Mucosa of descending colon (tissue), 3 donors: ENCODE data around the gene HSD17B2. TPM values are rescaled to one million over a fixed set of nuclear protein-coding genes. Genes with fewer than 3 reads are reported as not detected.

Experiments
- ATAC-seq: fragments of 200-7000 bp; cut with Tn5 transposase; one replicate; pipeline ENCODE4 v1.9.1; 2020; ENCODE audit warnings: mild to moderate bottlenecking, moderate library complexity
- DNase-seq, 3 donors: peaks; one replicate each; pipeline ENCODE4 v3.0.0-alpha.2; 2020
- H3K36me3 ChIP-seq: fragments of 200-600 bp; one replicate; pipeline ENCODE4 v1.8.0; 2021; ENCODE audit warnings: low read depth, mild to moderate bottlenecking
- H3K4me1 ChIP-seq: fragments of 200-600 bp; one replicate; pipeline ENCODE4 v1.8.0; 2021; ENCODE audit warnings: low read depth, mild to moderate bottlenecking
- H3K4me3 ChIP-seq: fragments of 200-600 bp; one replicate; pipeline ENCODE4 v1.8.0; 2021; ENCODE audit warnings: mild to moderate bottlenecking
- H3K9me3 ChIP-seq: fragments of 200-600 bp; one replicate; pipeline ENCODE4 v1.8.0; 2021; ENCODE audit warnings: mild to moderate bottlenecking
- intact Hi-C, 2 donors: fragments of 100-400 bp; cut with DNase I in 1 of 2; cut with micrococcal nuclease in 1 of 2; formaldehyde crosslinking; loops; one replicate each; pipeline versions ENCODE4 v1.11.0 to v1.11.1; 2022; cut with DNase I, micrococcal nuclease
- total RNA-seq, 3 donors: library from RNA; stranded (reverse); fragmentation: NEBNext Ultra II Directional in 2 of 3; extraction: Animal tissue kit (Norgen Biotek cat#: 25700) in 2 of 3; gene quantifications; one replicate each; pipeline versions ENCODE4 v1.2.1 to v1.2.4, GENCODE V29; 2021 to 2023
- TF ChIP-seq, protein P1 (sequence below): fragments of 200-600 bp; IDR thresholded peaks from one replicate; pipeline ENCODE4 v1.8.0; 2022; ENCODE audit warnings: antibody characterized with exemption, mild to moderate bottlenecking
- donor health status: DM: no; HTN: no; CAD: no; lungs with moderate emphysema.
- donor health status: DM: no; HTN: no; CAD: no.
- donor health status: DM: no; HTN: yes; CAD: no.

Gene HSD17B2
- total RNA-seq, 3 donors from 2014 or later: 38.6 to 211 (median 45.5) TPM

DNA sequence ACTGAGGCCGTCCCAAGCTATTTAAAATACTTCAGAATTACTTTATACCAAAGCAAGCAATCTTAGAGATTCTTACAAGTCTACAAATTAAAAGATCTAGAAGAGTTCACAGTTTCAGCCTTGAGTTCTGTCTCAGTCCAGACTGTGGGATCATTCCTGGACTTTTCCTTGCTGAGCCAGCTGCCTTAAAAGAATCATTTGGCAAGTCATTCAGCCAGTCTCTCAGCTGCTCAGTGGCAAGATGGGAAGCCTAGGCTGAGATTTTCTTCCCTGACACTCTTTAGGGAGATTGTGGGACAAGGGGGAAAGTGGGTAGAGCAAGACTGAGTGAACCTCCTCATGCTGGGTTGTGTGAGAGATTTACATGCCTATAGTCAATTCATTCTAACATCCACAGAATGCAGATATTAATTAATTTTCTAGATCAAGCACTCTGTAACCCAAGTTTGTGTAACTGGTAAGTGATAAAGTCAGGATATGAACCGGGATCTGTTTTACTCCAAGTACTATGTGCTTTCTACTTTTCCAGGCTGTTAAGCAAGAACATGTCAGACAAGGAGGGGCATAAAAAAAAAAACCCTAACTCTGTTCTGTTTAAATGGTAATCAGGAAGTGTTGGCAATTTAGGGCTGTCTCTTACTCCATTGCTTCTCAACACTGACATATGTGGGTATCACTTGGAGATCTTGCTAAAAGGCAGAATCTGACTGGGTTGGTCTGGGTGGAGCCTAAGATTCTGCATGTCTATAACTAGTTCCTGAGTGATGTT lies 50.1 kb downstream of the HSD17B2 start:
- H3K4me3 ChIP-seq: no peak overlapping the region
- ATAC-seq: peak; percentile 51
- TF ChIP-seq, protein P1, sequence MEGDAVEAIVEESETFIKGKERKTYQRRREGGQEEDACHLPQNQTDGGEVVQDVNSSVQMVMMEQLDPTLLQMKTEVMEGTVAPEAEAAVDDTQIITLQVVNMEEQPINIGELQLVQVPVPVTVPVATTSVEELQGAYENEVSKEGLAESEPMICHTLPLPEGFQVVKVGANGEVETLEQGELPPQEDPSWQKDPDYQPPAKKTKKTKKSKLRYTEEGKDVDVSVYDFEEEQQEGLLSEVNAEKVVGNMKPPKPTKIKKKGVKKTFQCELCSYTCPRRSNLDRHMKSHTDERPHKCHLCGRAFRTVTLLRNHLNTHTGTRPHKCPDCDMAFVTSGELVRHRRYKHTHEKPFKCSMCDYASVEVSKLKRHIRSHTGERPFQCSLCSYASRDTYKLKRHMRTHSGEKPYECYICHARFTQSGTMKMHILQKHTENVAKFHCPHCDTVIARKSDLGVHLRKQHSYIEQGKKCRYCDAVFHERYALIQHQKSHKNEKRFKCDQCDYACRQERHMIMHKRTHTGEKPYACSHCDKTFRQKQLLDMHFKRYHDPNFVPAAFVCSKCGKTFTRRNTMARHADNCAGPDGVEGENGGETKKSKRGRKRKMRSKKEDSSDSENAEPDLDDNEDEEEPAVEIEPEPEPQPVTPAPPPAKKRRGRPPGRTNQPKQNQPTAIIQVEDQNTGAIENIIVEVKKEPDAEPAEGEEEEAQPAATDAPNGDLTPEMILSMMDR: no peak
- H3K36me3 ChIP-seq: no peaks in the 10 kb centered on the region
- H3K4me1 ChIP-seq: peaks cover 21% of the 10 kb centered on the region
- intact Hi-C loops: no loop called here
- no peak for DNase-seq
- no peaks in the 10 kb centered on the region for H3K9me3 ChIP-seq

DNA sequence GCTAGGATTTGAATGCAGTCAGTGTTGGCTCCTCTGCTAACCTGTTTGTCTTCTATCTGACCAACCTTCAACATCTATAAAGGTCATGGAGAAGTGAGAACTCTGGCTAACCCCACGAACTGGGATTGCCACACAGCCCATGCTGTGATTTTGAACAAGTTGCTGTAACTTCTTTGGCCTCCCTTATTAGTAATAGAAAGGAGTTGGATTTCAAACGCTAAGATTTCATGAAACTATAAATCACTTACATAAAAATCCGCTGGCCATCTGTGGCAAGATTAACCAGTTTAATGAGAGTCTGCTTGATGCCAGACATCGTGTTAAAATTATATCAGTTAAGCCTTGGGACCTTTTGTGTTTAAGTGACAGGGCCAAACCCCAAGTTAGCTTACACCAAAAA lies 53.4 kb downstream of the HSD17B2 start:
- no peak for DNase-seq
- intact Hi-C loops: no loop called here
- TF ChIP-seq, protein P1: no peak
- Histone ChIP-seq H3K4me1 (peaks cover 13% of the 10 kb centered on the region), H3K36me3 (no peaks in the 10 kb centered on the region), H3K4me3 (no peak overlapping the region), H3K9me3 (no peaks in the 10 kb centered on the region)
- ATAC-seq: no peak

DNA sequence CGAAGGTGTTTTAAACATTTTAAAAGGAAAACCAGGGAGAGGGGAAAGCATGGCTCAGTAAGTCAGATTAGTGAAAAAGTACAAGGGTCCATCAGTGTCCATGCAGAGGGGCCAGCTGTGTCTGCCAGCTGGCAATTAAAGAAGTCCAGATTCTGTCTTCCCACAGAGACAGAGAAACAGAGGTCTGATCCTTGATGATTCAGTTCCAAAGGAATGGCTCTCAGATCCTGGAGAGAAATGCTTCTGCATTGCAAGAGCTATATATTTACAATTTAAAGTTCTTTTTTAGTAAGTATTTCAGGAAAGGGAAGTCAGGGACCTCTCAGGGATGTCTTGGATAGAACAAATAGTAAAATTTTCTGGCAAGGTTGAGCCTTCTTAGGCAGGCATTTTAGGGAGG lies 56.2 kb downstream of the HSD17B2 start:
- Histone ChIP-seq H3K36me3 (no peaks in the 10 kb centered on the region), H3K9me3 (no peaks in the 10 kb centered on the region), H3K4me3 (no peak overlapping the region), H3K4me1 (no peaks in the 10 kb centered on the region)
- DNase-seq (no peak), ATAC-seq (no peak)
- TF ChIP-seq, protein P1: no peak
- intact Hi-C loops: no loop called here

DNA sequence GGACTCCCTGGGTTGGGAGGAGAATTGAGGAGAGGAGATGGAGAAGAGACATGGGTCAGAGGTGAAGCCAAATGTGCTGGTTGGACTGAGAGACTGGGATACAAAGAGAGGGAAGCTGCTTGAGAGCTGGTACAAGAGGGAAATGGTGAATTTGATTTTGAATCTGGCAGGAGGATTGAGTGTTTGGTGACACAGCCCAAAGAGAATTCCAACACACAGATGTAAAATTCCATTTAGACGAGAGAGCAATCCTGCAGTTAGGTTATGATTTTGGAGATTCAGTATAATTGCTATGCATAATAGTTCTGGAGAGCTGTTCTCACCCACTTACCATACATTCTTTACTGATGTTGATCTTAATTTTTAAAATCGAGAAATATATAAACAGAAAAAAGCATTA lies 57.7 kb downstream of the HSD17B2 start:
- Histone ChIP-seq H3K4me1 (no peaks in the 10 kb centered on the region), H3K9me3 (no peaks in the 10 kb centered on the region), H3K4me3 (no peak overlapping the region), H3K36me3 (no peaks in the 10 kb centered on the region)
- TF ChIP-seq, protein P1: no peak
- DNase-seq (no peak), ATAC-seq (no peak)
- intact Hi-C loops: no loop called here

DNA sequence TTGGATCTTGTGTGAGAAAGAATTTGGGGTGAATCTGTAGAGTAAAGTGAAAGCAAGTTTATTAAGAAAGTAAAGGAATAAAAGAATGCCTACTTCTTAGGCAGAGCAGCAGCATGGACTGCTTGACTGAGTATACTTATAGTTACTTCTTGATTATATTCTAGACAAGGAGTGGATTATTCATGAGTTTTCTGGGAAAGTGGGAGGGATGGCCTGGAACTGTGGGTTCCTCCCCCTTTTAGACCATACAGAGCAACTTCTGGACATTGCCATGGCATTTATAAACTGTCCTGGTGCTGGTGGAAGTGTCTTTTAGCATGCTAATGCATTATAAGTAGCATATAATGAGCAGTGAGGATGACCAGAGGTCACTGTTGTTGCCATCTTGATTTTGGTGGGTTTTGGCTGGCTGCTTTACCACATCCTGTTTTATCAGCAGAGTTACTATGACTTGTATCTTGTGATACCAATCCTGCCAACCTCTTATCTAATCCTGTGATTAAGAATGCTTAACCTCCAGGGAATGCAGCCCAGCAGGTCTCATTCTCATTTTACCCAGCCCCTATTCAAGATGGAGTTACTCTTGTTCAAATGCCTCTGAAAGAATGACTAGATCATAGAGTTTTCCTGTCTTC lies 58.7 kb downstream of the HSD17B2 start:
- Histone ChIP-seq H3K4me3 (no peak overlapping the region), H3K36me3 (no peaks in the 10 kb centered on the region), H3K9me3 (no peaks in the 10 kb centered on the region), H3K4me1 (no peaks in the 10 kb centered on the region)
- TF ChIP-seq, protein P1: no peak
- ATAC-seq (no peak), DNase-seq (no peak)
- intact Hi-C loops: no loop called here
